ENCODE data around the gene LSM2.

- TF ChIP-seq SMC3 (IDR thresholded peaks at IDR 0.05) (no peak), BHLHE40 (IDR thresholded peaks at IDR 0.05; ENCODE audit: low read depth, low read length) (no peak), RFX5 (IDR thresholded peaks at IDR 0.05) (no peak), POLR2AphosphoS2 (conservative IDR thresholded peaks at IDR 0.05; ENCODE audit: low read length) (no peak), HEYL (CRISPR knock-in tag; IDR thresholded peaks at IDR 0.05) (no peak), REST (IDR thresholded peaks at IDR 0.05) (no peak), JUN (IDR thresholded peaks at IDR 0.05) (no peak), BCL3 (IDR thresholded peaks at IDR 0.05) (no peak), RCOR1 (IDR thresholded peaks at IDR 0.05; ENCODE audit: low read depth, low read length) (no peak), POLR2A (IDR thresholded peaks at IDR 0.05; ENCODE audit: low read length) (no peak; the same call in 1 of the 2 replicates), TP53 (CRISPR knock-in tag; IDR thresholded peaks at IDR 0.05) (no peak)
- TF ChIP-seq, protein P1, sequence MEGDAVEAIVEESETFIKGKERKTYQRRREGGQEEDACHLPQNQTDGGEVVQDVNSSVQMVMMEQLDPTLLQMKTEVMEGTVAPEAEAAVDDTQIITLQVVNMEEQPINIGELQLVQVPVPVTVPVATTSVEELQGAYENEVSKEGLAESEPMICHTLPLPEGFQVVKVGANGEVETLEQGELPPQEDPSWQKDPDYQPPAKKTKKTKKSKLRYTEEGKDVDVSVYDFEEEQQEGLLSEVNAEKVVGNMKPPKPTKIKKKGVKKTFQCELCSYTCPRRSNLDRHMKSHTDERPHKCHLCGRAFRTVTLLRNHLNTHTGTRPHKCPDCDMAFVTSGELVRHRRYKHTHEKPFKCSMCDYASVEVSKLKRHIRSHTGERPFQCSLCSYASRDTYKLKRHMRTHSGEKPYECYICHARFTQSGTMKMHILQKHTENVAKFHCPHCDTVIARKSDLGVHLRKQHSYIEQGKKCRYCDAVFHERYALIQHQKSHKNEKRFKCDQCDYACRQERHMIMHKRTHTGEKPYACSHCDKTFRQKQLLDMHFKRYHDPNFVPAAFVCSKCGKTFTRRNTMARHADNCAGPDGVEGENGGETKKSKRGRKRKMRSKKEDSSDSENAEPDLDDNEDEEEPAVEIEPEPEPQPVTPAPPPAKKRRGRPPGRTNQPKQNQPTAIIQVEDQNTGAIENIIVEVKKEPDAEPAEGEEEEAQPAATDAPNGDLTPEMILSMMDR (IDR thresholded peaks at IDR 0.05), result no peak
Measured at GRCh38 chr6:31794866-31795615, 11.7 kb downstream of the LSM2 start.

Measured in A549 (cell line).